NT2/D1 (cell line): ENCODE measurements around the gene TMEM214.

Source experiments
- DNase-seq: peaks from one replicate; pipeline ENCODE4 v3.0.0-alpha.2; 2011; ENCODE audit warnings: low read depth, low spot score
- H3K27me3 ChIP-seq: 2 replicates; pipeline ENCODE4 v1.6.0; 2011; ENCODE audit warnings: mild to moderate bottlenecking; ENCODE audit not compliant: insufficient read length, insufficient read depth
- H3K36me3 ChIP-seq: 2 replicates; pipeline ENCODE4 v1.6.1; 2011; ENCODE audit warnings: mild to moderate bottlenecking, low read length, mixed read lengths; ENCODE audit not compliant: insufficient read depth, insufficient read length
- H3K4me1 ChIP-seq: 2 replicates; pipeline ENCODE4 v1.5.1; 2011; ENCODE audit not compliant: insufficient read depth, insufficient read length
- H3K4me3 ChIP-seq: 2 replicates; pipeline ENCODE4 v1.5.1; 2011; ENCODE audit warnings: low read depth; ENCODE audit not compliant: insufficient read length
- H3K9ac ChIP-seq: 2 replicates; pipeline ENCODE4 v1.6.0; 2011; ENCODE audit warnings: low read depth; ENCODE audit not compliant: insufficient read length
- H3K9me3 ChIP-seq: 2 replicates; pipeline ENCODE4 v1.5.1; 2011; ENCODE audit warnings: mild to moderate bottlenecking, low read length; ENCODE audit not compliant: insufficient read depth
- SUZ12 ChIP-seq: IDR thresholded peaks from 2 replicates; pipeline ENCODE4 v1.6.1; 2011; ENCODE audit not compliant: insufficient read length, insufficient read depth; ENCODE audit errors: extremely low read depth
- YY1 ChIP-seq: IDR thresholded peaks from 2 replicates; pipeline ENCODE4 v1.6.1; 2011; ENCODE audit not compliant: insufficient read length, insufficient read depth
- ZNF274 ChIP-seq: IDR thresholded peaks from 2 replicates; pipeline ENCODE4 v1.6.1; 2011; ENCODE audit warnings: mild to moderate bottlenecking, low read depth, low read length

TMEM214 gene

GRCh38 chr2:27083410-27084296 lies 50.9 kb downstream of the TMEM214 start:
- no peak for DNase-seq
- Histone ChIP-seq H3K9ac (peak overlapping the region; percentile 50), H3K4me3 (no peak overlapping the region), H3K27me3 (peaks cover 11% of the 10 kb centered on the region), H3K9me3 (no peaks in the 10 kb centered on the region), H3K4me1 (peaks cover 8% of the 10 kb centered on the region), H3K36me3 (no peaks in the 10 kb centered on the region)
- TF ChIP-seq ZNF274: no peak

- Histone ChIP-seq H3K9ac (no peak overlapping the region), H3K4me1 (peaks cover 8% of the 10 kb centered on the region), H3K27me3 (peaks cover 11% of the 10 kb centered on the region), H3K9me3 (no peaks in the 10 kb centered on the region), H3K4me3 (no peak overlapping the region), H3K36me3 (no peaks in the 10 kb centered on the region)
- no peak for TF ChIP-seq ZNF274
- no peak for DNase-seq
These were observed 51.7 kb downstream of the TMEM214 start for GRCh38 chr2:27084297-27085061.

- no peak for TF ChIP-seq SUZ12
- no peak for TF ChIP-seq ZNF274
- TF ChIP-seq YY1: no peak
These were observed 52.4 kb downstream of the TMEM214 start for GRCh38 chr2:27085062-27085672.

GRCh38 chr2:27085673-27086089 lies 52.9 kb downstream of the TMEM214 start:
- DNase-seq: peak; percentile 43

More at GRCh38 chr2:27085062-27085672, 52.4 kb downstream of the TMEM214 start:
- Histone ChIP-seq H3K36me3 (no peaks in the 10 kb centered on the region), H3K4me1 (peaks cover 8% of the 10 kb centered on the region), H3K4me3 (peak overlapping the region; percentile 61), H3K9ac (peak overlapping the region; percentile 90), H3K9me3 (no peaks in the 10 kb centered on the region), H3K27me3 (peaks cover 11% of the 10 kb centered on the region)
- no peak for DNase-seq

GRCh38 chr2:27086090-27086723 lies 53.4 kb downstream of the TMEM214 start:
- no peaks in the 10 kb centered on the region for H3K9me3 ChIP-seq
- peak overlapping the region; percentile 90 for H3K9ac ChIP-seq
- peaks cover 8% of the 10 kb centered on the region for H3K4me1 ChIP-seq
- TF ChIP-seq SUZ12: no peak
- TF ChIP-seq ZNF274: no peak
- no peak for TF ChIP-seq YY1
- peak overlapping the region; percentile 61 for H3K4me3 ChIP-seq
- DNase-seq: peak; percentile 90
- no peaks in the 10 kb centered on the region for H3K36me3 ChIP-seq
- peaks cover 11% of the 10 kb centered on the region for H3K27me3 ChIP-seq

More at GRCh38 chr2:27085673-27086089, 52.9 kb downstream of the TMEM214 start:
- Histone ChIP-seq H3K9ac (peak overlapping the region; percentile 90), H3K27me3 (peaks cover 11% of the 10 kb centered on the region), H3K4me1 (peaks cover 8% of the 10 kb centered on the region), H3K9me3 (no peaks in the 10 kb centered on the region), H3K36me3 (no peaks in the 10 kb centered on the region), H3K4me3 (peak overlapping the region; percentile 61)
- no peak for TF ChIP-seq ZNF274
- TF ChIP-seq YY1: no peak
- no peak for TF ChIP-seq SUZ12

GRCh38 chr2:27086724-27087593 lies 54.2 kb downstream of the TMEM214 start, which contains the start of gene KHK:
KHK (plus strand) TSS chr2:27086772; CDS start chr2:27087260, 488 bp downstream.
- no peak for DNase-seq
- no peak for TF ChIP-seq ZNF274
- no peak for TF ChIP-seq YY1
- TF ChIP-seq SUZ12: no peak
- H3K36me3 ChIP-seq: no peaks in the 10 kb centered on the region
- peaks cover 11% of the 10 kb centered on the region for H3K27me3 ChIP-seq
- peak within 1 kb of the TSS; percentile 90 for H3K9ac ChIP-seq
- H3K4me1 ChIP-seq: peaks cover 8% of the 10 kb centered on the region
- H3K4me3 ChIP-seq: peak within 1 kb of the TSS; percentile 61
- no peaks in the 10 kb centered on the region for H3K9me3 ChIP-seq
